Stimulated activated CD4-positive, alpha-beta T cell treated with anti-CD3 and anti-CD28 coated beads, TNF-alpha, amount 100 ng/mL, for 48 hours (primary cell): Measurements from ENCODE around the gene NAV1.
"Not testable (repeated sequence)": the region's sequence is repeated elsewhere in the genome, so short reads cannot be mapped to it uniquely, and the experiment has no call there.

ENCODE experiments used
- DNase-seq, 3 donors: peaks; one replicate each; pipeline ENCODE4 v3.0.0-alpha.2; 2020; ENCODE audit warnings: low read depth in 3 of 3

NAV1 gene, protein sequence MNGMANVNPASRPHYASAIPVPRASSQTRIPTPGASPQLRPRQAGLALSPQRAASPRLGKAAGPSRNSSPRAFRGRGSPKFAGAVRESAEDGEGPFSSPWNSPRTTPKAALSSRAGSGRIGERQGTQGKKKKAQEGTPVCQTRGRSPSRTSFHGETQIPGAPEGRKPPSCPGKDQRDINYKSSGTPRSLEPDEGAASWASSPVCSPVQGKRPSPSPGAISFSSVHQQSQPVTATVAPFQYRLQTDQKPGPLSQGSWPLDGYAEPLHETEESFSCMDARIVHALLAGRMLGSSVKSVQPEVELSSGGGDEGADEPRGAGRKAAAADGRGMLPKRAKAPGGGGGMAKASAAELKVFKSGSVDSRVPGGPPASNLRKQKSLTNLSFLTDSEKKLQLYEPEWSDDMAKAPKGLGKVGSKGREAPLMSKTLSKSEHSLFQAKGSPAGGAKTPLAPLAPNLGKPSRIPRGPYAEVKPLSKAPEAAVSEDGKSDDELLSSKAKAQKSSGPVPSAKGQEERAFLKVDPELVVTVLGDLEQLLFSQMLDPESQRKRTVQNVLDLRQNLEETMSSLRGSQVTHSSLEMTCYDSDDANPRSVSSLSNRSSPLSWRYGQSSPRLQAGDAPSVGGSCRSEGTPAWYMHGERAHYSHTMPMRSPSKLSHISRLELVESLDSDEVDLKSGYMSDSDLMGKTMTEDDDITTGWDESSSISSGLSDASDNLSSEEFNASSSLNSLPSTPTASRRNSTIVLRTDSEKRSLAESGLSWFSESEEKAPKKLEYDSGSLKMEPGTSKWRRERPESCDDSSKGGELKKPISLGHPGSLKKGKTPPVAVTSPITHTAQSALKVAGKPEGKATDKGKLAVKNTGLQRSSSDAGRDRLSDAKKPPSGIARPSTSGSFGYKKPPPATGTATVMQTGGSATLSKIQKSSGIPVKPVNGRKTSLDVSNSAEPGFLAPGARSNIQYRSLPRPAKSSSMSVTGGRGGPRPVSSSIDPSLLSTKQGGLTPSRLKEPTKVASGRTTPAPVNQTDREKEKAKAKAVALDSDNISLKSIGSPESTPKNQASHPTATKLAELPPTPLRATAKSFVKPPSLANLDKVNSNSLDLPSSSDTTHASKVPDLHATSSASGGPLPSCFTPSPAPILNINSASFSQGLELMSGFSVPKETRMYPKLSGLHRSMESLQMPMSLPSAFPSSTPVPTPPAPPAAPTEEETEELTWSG (N-terminal part only)

DNA sequence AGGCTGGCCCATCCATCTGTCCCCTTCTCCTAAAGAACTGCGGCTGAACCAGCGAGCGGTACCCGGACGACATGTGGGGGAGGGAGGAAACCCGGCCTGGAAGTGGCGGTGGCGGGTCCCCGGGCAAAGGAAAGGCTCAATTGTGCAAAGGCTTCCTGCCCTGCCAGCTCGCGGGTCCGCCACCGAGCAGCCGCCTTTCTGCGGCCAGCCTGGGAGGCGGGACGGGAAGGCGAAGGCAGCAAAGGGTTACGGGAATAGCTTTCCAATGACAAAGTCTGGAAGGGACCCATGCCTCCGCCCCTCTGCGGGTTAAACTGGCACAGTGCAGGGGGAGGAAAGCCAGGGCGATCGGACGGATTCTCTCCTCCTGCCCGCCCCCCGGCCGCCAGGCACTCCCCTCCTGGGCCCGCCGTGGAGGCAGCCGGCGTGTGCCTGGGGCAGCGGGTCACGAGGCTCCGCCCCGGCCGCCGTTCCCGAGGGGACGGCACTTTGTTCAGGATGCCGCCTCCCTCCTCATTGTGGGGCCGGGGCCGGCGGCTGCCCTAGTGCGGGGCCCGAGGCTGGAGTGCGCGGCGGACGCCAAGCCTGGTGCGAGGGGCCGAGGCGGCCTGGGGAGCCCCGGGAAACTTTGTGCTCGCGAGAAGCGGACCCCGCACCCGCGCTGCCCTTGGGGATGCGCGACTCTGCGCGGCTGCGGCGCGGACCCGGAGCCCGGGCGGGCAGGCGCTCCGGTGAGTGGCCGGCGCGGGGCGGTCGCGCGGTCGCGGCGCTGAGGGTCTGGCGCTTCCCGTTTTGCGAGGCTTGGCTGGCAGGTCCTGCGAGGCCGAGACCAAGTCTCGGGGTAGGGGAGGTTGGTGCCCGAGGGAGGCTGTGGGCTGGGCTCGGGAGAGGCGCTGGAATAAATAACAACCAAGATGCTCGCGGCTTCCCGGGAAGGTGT is at the start of gene NAV1:
Gene NAV1, plus strand, starts transcription at position 516 of the 940 bp plus-strand sequence. CDS start 83,758 bp downstream, outside the sequence.
- DNase-seq, result no peak

DNA sequence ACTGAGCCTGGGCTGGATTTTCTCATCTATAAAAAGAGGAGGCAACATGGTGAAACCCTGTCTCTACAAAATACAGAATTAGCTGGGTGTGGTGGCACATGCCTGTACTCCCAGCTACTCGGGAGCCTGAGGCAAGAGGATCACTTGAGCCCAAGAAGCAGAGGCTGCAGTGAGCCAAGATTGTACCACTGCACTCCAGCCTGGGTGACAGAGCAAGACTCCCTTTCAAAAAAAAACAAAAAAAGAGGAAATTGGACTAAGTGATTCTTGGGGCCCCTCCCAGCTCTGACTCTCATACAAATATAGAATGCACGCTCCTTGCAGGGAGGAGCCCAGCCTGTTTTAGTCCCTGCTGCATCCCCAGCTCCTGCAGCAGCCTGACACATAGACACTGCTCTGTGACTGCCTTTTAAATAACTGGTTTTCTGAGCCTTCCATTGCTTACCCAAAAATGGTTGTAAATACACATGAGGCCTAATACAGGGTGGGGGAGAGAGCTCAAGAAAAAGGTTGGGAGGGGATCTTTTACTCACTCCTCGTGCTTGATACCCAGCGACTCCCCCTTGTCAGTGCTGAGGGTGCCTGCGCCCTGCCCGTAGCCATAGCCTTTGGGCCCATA is 49.2 kb upstream of the NAV1 start:
- no peak for DNase-seq

DNA sequence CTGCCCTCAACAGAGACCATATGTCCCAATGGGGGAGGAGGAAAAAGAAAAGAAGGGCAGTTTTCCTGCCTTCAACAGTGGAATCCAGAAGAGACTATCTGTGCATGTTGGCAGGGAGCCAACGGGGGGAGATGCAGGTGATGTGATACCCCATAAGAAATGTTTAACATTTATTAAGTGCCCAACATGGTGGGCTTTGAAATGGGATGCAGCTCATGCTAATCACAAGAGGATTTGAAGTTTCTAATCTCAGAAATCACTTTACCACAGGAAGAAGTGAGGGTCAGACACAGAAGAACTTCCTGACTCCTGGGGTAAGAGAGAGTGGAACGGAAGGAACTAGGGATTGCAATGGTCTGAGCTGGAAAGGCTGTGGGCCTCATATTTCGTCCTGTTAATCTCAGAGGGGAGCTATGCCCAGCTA is 48.2 kb upstream of the NAV1 start:
- DNase-seq, result no peak

DNA sequence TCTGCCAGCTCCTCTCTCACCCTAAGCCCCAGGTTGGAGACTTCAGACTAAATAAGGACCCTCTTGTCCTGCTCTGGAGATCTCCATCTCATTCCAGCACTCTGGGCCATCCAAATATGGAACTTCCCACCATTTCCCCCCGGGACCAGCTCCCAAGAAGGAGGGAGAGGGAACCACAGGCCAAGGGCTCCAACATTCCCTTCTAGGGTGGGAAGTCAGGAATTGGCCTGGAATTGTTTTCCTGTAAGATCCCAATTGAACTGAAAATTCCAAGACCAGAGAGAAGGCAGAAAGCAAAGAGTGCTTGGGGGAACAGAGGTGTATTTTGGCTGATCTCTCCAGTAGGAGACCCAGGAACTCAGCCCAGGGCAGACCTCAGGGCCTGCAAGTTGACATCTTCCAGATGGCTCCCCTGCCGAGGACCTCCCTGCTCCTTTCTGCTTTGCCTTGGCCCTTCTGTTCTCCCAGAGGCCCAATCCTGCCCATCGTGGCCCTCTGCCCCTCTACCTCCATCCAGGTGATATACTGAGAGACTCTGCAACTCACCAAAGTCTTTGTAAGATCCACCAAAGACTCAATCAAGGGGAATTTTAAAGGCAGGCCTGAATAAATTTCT is 46.9 kb upstream of the NAV1 start:
- no peak for DNase-seq

DNA sequence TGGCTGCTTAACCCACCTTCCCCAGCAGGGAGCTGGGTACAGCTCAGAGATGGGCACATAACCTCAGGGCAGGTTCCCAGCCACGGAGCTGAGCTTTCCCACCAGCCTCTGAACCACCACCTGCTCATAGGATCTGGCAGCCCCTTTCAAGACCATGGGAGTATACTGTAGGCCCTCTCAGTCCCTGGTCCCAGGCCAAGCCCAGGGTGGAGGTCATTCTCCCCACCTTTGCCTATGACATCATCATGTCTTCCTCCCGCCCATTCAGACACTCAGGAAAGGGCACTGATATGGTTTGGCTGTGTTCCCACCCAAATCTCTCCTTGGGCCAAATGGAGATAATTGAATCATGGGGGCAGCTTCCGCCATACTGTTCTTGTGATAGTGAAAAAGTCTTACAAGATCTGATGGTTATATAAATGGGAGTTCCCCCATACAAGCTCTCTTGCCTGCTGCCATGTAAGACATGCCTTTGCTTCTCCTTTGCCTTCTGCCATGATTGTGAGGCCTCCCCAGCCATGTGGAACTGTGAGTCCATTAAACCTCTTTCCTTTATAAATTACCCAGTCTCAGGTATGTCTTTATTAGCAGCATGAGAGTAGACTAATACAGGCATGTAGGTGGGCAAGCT is 45.8 kb upstream of the NAV1 start:
- not testable (repeated sequence) for DNase-seq

DNA sequence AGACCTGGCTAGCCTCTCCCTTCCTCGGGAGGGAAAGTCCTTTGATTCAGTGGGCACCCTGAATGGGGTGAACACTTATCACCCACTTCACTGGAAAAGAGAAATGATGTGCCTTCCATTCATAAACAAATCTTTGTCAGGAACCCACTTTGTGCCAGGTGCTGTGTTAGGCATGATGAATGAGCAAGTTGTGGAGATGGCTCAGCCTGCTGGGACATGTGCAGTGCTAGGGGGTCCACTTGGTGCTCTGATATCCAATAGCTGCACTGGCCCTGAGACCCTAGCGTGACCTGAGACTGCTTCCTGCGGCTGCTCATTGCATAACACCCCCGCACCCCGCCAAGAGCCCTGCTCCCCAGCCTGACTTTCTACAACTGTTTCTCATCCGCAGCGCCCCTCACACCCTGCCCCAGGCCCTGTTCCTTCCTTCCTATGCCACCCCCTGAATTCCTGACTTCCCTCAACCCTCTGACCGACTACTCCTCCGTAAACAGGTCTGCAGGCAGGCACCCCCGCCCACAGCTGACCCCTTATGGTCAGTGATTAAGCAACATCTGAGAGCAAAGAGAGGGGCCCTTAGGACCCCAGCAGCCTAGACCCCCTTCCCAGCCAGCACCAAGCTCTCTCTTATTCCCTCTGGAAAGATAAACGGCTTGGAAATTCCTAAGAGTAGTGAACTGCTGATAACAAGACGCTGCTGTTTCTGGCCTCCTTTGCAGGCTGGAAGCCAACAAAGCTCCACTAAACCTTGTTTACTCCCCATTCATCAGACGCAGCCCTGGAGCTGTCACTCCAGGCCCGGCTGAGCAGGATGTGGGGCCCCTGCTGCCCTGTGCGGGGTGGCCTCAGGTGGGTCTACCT is 44.9 kb upstream of the NAV1 start:
- no peak for DNase-seq

DNA sequence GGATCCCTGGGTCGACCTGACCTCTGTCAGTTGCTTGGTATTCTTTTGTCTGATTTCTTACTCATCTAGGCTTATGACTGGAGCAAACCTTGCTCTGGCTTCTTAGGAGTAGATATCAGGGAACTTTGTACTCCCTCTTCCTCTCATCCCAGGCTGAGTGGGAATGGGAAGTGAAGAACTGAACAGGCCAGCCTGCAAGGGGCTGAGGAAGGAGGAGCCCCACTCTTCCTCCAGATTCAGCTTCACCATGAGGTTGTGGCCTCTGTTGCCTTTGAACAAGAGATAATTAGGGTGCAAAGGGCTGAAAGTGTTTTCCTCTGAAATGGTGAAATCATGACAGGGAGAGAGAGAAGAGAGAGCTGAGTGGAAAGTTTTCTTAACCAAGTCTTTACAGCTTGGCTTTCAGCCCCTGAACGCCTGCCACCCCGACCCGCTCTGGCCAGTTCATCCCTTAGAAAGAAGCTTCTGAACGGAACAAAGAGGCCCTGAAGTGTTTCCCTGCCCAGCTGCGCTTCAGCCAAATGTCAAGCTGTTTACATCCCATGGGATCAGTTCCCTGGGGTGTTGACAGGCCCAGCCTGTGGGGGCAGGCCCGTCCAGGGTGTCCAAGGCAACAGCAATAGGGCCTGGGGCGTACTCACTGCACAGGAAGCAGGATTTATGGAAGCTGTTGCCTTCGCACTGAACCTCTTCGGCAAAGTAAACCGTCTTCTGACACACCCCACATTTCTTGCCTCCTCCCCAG is 43.2 kb upstream of the NAV1 start:
- no peak for DNase-seq

DNA sequence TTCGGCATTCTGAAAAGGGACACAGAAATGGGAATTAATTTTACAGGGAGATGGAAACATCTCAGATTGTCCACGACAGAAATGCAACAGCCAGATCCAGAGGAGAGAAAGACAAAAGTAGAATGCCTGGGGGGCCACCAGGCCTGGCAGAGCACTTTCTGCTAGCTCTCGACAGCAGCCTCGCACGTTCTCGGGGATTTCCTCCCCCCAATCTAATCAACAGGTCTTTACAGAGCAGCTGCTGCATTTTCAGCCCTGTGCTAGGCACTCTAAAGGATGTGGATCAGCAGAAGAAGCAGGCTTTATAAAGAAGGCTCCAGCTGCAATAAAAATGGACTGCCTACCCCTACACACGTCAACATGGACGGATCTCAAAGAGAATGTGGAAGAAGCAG is 42.6 kb upstream of the NAV1 start:
- no peak for DNase-seq

DNA sequence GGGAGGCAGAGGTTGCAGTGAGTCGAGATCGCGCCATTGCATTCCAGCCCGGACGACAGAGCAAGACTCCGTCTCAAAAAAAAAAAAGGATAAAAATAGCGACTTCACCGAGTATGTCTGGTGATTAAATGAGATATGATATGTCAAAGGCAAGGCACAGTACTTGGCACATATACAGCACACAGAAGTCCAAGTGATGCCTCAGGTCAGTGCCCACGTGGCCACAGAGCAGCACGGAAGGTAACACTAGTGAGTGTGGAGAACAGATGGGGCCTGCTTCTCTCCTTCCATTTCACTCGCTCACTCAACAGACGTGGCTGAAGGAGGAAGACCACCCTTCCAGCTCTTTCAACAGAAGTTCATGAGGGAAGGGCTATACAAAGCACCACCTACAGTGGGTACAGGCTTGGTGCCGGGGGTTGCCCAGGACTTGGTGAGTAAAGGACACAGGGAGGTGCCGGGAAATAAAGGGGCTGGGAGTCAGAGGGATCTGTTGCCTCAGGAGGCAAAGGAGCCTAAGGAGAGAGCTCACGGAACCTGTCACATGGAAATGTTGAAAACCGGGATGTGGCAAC is 40.9 kb upstream of the NAV1 start:
- no peak for DNase-seq

DNA sequence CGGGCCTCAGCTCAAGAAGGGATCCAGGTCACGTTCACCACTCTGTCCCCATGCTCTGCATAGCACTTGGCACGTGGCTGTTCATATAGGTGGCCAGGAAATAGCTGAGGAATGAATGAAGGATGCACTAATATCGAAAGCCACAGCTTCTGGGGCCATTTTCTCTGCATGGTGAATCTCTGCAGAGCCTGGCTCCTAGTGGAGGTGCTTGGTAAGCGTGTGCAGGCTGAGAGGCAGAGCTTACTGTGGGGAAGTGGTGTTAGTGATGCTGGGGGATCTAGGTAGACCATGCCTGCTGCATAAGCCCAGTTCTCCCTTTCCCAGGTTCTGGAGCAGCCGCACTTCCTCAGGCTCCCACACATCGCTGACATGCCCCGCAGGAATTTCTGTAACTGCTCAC is 40.3 kb upstream of the NAV1 start:
- no peak for DNase-seq

DNA sequence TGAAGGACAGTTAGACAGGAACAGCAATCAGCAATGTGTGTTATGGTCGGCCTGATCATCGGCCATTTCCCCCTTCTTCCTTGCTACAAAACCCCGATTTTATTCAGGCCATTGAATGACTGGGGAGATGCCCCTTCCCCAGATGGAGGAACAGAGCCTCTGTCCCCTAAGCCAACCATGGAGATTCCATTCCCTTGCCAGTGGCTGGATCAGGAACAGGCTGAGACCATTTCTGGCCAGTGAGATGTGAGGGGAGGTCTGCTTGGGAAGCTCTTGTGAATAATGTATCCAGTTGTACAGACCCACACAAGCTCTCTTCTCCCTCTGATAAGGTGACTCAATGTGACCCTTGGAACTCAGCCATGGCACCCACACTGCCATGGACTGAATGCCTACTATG is 39.7 kb upstream of the NAV1 start:
- no peak for DNase-seq

DNA sequence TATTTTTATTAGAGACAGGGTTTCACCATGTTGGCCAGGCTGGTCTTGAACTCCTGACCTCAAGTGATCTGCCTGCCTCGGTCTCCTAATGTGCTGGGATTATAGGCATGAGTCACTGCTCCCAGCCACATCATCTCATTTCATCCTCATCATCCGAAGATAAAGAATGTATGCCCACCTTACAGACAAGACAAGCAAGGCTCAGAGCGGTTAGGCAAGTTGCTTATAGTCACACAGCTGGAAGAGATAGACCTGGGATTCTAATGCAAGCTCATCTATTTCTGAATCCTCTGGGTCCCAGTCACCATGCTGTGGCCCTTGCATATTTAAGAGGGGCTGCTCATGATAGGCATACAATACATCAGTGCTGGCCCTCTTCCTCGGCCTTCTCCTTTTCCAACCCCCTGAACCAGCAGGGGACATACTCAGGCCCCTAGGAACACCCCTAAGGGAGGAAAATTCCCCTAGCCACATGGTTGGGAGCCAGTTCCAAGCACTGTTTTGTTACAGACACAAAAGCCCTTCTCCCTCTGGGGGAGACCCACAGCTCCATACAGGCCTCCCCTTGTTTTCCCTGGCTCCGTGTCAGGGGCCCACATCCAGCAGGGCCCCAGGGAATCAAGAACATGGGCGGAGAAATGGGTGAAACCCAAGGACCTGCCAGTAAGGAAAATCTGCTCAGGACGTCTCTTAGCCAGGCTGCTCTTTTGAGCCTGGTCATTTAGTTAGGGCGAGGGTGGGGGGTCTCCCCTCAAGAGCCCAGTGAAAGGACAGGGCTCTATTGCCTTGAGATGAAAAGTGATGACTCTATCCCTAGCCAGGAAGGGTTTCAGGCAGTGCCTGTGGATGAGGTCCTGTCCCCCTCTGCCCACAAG is 38.9 kb upstream of the NAV1 start:
- DNase-seq, result no peak

DNA sequence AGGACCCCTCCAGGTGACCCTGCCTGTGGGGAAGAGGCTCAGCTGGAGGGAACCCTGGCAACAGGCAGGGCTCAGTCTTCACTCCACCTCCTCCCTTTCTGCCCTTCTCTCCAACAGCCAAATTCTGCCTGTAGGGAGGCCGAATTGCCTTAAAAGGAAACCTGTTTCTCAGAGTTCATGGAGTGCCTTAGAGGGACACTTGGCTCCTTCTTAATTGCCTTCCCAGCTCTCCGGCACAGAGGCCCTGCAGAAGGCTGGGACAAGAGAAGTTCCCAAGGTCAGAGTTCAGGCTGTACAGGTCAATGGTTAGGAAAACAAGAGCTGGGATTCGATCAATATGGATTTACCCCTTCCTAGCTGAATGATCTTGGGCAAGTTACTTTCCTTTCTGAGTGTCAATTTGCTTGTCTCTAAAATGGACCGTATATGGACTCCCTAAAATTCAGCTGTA is 38.2 kb upstream of the NAV1 start:
- DNase-seq, result no peak

DNA sequence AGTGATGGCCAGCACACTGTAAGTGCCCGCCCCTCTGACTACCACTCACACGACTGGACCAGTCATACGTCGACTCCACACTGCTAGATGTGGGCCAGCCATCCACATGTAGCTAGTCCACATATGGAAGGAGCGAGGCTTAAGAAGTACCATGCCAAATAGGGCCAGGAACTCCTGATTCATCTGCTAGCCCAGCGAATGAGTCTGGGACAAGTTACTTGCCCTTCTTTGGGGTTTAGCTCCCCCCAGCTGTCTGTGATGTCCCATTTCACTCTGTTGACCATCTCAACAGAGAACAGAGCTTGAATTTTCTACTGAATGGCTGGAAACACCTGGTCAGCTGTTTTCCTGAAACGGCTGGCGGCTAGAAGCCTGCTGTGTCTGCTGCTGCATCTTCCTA is 37.8 kb upstream of the NAV1 start:
- DNase-seq, result no peak

DNA sequence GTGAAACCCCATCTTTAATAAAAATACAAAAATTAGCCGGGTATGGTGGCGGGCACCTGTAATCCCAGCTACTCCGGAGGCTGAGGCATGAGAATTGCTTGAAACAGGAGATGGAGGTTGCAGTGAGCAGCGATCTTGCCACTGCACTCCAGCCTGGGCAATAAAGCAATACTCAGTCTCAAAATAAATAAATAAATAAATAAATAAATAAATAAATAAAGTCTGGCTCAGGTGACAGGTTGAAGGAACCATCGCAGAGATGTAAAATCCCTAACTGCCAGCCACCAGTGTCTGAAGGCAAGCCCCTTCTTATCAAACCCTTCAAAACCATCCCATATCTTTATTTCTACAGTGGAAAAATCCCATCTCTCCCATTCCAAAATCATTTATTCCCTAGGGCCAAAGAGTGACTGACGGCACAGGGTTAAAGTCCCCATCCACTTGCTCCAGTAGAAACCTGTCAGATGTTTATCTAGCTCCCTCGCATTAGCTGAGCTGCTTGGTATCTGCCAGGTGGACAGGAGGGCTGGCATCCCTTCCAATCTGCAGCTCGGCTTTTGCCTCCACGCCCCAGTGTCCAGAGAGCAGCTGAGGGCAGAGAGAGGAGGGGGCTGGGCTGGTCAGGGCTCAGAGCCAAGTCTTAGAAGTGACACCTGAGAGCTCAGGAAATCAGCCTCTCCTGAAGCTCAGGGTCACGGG is 37.0 kb upstream of the NAV1 start:
- DNase-seq, result no peak

DNA sequence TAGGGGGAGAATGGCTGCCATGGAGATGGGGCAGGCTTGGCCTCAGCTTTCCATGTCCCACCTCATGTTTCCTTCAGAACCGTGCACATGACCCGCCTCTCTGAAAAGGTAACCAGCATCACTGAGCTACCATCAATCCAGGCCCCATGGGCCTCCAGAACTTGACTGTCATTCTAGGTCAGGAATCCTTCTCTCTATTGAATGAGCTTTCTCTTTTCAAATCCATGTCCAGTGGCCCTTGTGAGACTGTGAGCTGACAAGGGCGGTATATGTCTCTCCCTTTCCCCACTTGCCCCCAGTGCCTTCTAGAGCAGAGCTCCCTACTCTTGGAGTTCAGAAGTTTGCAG is 36.4 kb upstream of the NAV1 start:
- no peak for DNase-seq
